GM18507 (cell line): ENCODE results near the gene SLC35A2.
A peak's percentile ranks its signal among the peaks of the same experiment; 100 is the strongest.

Experiments
- DNase-seq: peaks from one replicate; pipeline ENCODE4 v3.0.0; 2011; ENCODE audit warnings: low read depth; ENCODE audit not compliant: insufficient read length; ENCODE audit errors: extremely low spot score
- FAIRE-seq: peaks from 2 replicates; lab custom pipeline; 2011; peaks lifted over from hg19 to GRCh38; lab: Jason Lieb, UNC

Gene SLC35A2

DNA sequence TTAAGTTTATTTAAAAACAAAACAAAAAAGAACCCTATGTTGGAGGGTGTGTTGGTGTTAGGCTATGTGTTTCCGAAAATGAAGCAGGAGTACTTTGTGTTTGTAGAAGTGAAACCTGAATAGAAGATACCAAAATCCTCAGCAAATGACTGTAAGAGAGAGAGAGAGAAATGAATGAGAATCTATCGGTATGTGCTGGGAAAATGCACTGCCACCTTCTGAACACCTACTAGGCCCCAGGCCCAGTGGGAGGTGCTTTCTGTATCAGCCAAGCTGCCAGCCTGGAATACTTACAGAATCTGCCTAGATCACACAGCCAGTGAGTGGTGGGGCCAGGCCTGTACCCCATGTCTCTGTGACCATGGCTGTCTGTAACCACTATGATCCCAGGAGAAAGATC is 22.3 kb upstream of the SLC35A2 start:
- no peak for DNase-seq
- peak; percentile 86 for FAIRE-seq

DNA sequence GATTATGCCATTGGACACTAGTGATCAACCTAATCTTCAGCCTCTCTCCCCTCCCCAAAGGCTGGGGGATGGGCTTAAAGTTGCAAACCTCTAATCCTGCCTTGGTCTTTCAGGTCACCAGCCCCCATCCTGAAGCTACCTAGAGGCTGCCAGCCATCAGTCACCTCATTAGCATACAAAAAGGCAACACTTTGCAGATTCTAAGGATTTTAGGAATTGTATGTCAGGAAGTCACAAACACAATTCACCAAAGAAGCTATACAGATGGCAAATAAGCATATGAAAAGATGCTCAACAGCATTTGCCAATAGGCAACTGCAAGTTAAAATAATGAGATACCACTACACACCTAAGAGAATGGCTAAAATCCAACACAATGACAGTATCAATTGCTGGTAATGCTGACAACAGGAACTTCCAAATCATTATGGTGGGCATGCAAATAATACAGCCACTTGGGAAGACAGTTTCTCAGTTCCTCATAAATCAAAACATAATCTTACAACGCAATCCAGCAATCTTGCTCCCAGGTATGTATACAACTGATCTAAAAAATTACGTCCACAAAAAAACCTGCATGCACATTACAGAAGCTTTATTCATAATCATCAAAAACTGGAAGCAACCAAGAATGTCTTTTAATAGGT is 16.4 kb upstream of the SLC35A2 start:
- DNase-seq (no peak), FAIRE-seq (no peak)

DNA sequence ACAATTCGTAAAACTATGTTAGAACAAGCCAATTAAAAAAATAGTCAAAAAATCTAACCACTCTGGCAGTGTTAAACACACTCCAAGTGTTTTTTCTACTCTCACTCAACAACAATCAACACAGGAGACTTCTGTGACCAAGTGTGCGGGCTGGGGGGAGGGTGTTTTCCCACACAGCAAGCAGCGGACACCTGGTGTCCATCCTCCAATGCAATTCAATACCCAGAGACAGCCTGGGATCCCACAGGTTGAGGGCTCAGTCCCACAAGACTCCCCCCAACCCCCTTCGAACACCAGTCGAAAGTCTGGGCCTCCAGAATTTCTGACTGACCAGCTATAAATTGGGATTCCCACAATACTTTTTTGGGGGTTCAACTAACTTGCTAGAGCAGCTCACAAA is 15.7 kb upstream of the SLC35A2 start:
- FAIRE-seq (no peak), DNase-seq (no peak)

DNA sequence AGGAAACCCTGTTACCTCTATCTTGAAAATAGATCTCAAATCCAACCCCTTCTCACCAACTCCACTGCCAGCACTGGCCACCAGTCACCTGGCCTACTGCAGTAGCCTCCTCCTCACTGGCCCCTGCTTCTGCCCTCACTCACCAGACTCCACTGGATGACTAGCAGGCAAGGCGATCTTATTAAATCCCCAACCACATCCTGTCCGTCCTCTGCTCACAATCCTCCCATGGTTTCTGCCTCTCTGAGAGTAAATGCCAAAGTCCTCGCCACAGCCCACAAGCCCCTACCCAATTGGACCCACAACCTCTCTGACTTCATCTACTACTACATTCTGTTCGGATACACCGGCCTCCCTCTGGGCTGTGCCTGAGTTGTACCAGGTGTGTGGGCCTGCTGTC is 12.8 kb upstream of the SLC35A2 start:
- FAIRE-seq (no peak), DNase-seq (no peak)

DNA sequence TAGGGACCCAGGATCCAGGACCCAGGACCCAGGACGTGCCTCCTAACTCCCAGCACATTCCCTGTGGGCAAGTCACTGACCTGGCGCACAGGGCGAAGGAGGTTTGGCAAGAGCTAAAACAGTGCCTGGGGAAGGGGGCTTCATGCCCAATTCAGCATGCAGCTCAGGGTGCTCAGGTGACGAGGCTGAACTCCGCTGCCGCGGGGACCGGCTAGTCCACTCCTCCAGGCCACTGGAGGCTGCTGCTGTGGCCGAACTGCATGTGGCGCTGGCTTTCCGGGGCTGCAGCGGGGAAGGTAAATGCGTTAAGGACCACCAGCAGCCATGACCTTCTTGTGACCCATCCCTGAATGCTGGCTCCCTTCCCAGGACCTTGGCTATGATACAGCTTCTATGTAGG is 12.3 kb upstream of the SLC35A2 start:
- DNase-seq (no peak), FAIRE-seq (no peak)

DNA sequence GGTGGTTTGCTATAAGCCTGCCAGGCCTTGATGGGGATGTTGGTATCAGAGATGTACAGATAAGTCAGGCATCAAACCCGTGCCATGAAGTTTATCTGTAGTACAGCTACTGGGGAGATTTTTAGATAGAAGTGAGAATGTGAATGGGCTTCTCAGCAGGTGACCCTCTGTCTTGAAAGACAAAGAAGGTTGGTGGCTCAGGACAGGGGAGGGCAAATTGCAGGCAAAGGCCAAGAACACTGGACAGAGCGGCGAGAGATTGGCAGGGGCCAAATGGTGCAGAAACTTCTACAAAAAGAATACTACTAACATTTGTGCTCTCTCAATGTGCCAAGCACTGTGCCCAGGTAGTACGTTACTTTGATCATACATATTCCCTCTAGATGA is 9.3 kb upstream of the SLC35A2 start:
- no peak for FAIRE-seq
- no peak for DNase-seq

DNA sequence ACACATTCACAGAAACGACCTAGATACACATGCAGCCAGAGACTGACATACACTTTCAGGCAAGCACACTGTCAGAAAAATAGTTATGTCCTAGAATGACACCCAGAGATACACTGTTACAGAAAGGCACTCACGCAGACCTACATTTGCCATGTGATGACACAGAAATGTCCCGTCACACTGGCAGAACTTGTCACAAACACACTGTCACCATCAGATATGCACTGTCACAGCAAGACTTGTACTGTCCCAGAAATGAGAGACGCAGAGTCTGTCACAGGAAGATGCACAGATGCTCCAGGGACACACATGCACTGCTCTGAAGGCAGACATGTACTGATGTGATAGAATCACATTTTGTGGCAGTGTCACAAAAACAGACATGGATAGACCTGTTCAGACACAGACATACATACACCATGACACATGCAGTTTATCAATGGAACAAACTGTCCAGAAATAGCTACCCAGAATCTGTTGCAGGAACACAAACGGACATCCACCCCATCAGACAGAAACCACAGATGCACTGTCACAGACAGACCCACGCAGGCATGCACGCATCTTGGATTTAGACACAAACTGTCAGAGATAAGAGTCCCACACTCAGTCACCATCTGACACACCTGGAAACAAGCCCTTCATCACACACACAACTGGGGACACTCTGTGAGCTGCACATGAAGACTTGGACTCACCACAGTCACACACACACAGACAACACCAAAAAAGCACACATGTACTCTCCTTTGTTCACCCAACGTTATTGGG is 8.7 kb upstream of the SLC35A2 start:
- no peak for DNase-seq
- peak; percentile 82 for FAIRE-seq

DNA sequence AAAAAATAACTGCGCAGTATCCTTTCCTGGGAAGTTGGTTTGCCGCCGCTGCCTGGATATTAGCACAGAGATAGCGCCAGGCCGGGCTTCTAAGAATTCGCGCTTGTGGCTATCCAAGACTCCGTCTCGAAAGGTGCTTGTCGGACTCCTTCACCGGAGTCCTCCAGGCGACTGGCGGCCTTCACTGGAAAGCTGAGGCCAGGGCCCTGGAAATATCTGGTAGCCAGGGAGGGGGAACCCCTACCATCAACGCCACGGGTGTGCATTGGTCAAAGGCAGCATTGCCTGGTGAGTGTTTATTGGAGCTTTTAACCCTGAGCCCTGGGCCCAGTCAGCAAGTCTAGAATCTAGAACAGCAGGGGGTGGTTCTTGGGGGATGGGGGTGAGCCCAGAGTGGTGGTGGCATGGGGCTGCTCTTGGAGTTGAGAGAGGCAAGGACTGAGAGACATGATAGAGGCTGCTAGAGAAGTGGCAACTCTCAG is 8.0 kb upstream of the SLC35A2 start:
- FAIRE-seq (no peak), DNase-seq (no peak)

DNA sequence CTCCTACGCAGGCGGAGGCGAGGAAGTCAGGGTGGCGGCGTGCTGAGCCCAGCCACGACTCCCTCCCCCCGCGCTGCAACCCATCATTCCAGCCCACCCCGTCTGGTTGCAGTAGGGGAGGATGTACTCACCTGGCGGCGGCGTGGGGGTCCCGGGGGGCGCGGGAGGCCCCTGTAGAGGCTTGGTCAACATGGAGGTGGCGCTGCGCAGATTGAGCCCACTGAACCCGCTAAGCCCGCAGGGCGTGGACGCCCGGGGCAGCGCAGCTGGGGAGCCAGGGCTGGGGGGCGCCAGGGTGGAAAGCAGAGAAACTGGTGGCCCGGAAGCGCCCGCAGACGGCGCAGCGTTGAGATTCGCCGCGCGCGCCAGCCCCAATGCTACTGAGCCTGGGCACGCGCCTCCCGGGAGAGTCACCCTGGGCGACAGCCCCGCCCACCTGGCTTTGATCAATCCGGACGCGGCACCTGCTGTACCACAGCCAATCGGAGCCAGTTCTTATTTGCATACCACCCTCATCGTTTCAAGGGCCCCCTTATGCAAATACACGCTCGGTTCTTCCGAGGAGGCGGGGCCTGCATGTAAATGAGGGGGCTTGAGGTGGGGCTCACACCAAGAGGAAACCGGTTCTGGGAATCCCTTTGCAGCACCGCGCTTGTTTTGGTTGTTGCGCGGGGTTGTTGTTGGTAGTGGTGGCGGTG is 7.3 kb upstream of the SLC35A2 start, which contains the start of gene PIM2:
Gene PIM2, minus strand, starts transcription at position 382 of the 698 bp plus-strand sequence. Its CDS starts 190 bp downstream, at position 192.
- FAIRE-seq: peak; percentile 100
- DNase-seq: peak; percentile 70

DNA sequence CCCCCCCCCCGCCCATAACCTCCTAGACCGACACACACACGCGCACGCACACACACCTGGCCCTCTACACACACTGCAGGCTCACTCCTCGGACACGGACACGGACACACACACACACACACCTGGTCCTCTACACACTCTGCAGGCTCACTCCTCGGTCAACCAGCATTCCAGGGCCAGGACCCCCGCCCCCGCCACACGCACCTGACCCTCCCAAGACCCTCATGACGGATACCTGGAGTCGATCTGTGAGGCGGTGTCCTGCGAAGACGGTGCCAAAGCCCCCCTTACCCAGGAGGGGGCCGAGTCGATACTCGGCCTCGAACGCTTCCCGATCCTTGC is 6.8 kb upstream of the SLC35A2 start:
- no peak for DNase-seq
- peak; percentile 12 for FAIRE-seq

DNA sequence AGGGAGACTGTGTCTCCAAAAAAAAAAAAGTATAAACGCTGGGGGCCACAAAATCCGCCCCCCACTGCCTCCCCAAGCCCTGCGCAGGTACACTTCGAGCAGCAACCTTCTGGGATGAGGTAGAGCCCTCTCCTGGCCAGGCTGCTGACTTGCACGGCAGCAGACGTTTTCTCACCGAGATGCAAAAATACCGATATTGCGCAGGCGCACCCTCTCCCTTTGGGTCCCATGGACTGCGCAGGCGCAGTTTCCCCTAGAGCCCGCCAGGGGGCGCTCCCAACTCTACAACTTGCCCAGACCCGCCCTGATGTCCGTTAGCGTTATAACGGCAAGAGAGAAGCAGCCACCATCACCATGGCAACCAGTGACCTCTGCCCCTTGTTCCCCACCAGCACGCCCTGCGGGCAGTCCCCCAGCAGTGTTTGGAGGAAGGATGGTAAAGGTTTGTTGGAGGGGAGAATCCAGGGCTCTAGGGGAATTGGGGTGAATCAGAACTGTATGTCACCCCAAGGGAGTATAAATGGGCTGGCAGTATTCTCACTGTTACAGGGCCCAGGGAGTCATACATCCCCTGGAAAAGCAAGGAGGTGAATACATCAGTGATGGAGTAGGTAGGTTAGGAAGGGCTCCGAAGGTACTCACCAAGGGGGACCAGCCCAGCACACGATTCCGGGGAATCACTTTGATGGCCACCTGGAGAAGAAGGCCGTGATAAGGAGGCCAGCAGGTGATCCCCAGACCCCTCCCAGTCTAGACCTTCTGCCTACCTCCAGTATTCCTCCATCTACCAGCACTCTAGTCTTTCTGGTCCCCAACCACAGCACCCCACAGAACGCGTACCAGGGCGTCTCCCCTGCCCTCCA is 5.9 kb upstream of the SLC35A2 start:
- DNase-seq: peak; percentile 54
- FAIRE-seq: peak; percentile 100

DNA sequence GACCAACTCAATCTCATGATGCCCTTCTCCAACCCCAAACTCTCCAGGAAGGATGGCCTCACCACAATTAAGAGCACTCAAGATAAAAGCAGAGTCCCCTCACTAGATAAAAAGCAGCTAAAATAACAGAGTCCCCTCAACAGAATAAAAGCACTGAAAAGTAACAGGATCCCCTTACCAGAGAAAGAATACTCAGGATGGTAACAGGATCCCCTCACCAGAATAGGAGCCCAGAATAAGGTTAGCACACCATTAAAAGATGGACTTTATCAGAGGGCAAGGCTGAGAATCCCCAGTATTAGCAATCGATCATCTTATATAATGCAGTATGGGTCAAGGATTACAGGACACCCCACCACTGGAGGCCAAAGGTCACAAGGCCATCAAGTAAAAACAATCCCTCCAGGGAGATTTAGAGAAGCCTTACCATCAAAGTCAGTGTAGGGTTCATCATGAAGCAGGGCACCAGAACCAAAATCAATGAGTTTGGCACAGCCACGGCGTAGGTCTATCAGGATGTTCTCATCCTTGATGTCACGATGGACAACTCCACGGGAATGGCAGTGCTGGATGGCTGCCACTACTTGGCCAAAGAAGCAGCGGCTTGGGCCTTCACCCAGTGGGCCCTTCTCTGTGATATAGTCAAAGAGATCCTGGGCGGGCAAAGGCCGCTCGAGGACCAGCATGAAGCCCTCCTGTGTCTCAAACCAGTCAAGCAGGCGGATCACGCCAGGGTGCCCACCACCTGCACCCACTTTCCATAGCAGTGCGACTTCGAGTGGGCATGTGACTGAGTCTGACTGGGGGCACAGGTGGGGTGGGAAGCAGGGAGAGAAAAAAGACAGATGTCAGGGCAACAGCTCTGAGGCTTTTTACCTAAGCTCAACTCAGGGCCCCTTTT is 3.4 kb upstream of the SLC35A2 start:
- DNase-seq: no peak
- no peak for FAIRE-seq

DNA sequence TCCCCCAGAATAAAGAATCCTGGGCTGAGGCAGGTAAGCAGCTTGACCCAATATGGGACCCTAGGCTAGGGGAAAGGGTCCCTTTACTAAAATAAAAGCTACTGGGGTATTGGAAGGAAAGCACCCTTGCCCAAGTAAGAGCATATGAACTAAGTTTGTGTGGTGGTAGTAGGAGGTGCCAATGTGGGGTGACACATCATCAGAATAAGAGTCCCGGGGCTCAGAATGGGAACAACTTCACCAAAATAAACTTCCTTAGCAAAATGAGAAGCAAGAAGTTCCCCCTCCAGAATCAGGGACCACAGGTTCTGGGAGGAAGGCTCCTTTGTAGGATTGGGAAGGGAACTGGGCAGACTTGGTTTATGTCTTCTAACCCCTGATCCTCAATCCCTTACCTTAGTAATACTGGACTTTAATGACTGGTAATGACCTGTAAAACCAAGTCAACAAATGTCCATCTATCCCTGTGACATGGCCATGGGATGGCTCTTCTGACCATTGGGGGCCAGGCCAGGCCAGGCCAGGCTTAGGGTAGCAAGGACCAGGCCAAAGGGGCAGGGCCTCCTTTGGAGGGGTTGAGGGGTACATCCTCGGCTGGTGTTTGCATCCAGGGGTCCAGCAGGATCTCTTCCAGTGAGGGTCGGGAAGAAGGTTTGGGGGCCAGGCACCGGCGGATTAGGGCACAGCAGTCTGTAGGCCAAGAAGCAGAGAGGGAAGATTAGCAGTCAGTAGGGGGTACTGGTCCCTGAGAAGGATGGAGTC is 2.3 kb upstream of the SLC35A2 start:
- DNase-seq (no peak), FAIRE-seq (no peak)

DNA sequence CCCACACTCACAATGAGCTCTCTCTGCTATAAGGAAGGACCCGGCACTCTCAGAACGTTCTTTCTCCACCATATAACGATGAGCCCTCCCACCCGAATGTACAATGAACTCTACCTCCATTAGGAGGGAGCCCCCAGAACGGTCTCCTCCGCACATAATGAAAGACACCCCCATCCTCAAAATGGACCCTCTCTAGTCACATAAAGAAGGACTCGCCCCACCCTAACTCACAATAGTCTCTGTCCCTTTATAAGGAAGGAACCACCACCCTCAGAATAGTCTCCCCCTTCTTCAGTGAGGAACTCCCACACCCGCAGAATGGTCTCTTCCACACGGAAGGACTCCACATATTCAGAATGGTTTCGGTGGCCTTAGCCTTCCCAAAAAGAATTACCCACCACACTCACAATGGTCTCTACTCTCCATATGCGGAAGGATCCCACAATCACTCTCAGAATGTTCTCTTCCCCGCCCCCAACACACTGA is 477 bp downstream of the SLC35A2 start:
- FAIRE-seq (peak; percentile 72), DNase-seq (no peak)

DNA sequence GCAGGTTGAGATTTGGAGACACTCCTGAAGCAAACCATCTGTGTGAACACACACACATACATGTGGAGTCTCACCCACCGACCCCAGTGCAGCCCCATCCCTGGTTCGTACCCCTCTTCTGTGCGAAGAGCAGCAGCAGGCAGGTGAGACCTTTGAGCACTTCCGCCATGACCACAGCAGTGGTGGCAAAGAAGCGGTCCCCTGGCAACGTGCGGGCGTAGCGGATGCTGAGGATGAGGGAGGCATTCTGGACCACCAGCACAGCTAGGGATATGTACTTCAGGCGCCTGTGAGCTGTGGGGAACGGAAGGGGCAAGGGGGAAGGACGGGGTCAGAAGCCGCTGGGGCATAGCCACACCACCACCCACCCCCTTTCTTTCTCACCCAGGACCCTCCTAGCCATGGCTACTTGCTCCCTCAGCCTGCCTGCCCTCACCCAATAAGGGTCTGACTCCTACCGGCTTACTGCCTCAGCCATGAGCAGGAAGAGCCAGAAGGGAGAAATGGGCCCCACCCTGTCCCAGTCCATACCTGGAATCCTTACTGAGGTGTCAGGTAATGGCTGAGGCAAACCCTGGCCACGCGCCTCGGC is 1.6 kb downstream of the SLC35A2 start:
- no peak for FAIRE-seq

DNA sequence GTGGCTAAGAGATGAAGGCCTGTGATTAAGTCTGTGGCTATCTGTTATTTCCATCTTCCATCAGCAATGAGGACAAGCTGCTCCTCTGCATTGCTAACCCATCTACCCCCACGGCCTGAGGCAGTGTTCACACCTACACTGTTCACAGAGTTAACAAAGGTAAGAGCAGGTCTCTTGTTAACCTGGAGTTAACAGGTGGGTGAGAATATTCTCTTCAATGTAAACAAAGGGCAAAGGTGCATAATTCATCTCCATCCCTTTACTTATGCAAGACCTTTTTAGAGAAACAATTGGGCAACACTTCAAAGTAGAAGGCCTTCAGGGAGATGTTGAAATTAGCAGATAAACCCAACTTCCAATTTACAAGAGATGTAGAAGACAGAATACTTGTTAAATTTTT is 2.8 kb downstream of the SLC35A2 start:
- DNase-seq (no peak), FAIRE-seq (no peak)

More for the DNA sequence above, 1.6 kb downstream of the SLC35A2 start:
- DNase-seq: no peak

DNA sequence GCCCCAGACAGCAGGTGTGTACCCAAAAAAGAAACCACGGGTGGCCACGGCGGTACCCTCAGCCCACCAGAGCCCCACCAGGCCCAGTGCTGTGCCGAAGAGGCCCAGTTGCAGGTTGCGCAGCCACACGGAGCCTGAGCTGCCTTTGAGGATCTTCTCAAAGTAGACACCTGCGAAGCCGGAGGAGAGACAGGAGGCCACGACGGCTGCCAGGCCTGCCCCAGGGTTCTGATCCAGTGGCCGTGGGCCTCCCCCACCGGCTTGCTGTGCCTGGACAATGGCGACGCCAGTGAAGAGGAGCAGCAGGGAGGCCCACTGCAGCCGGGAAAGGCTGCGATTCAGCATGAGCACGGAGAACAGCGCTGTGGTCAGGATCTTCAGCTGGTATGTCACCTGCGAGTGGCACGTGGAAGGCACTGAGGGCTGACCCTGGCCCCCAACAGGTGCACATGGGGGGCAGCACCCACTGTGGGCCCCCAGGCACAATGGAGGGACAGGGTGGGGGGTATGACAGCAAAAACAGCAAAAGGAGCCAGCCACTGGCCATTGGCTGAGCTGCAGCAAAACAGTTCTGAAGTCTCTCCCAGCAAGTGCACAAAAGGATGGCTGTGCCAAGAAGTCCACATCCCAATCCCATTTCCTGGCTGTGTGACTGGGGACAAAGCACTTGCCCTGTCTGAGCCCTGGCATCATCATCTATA is 6.2 kb downstream of the SLC35A2 start:
- no peak for FAIRE-seq
- DNase-seq: no peak
